Stimulated activated CD4-positive, alpha-beta T cell treated with anti-CD3 and anti-CD28 coated beads, Interleukin-2, amount 100 ng/mL, for 48 hours (primary cell): Measurements from ENCODE around the gene ZBTB12.
"Not testable (repeated sequence)": the region's sequence is repeated elsewhere in the genome, so short reads cannot be mapped to it uniquely, and the experiment has no call there.

Source experiments
- DNase-seq, 2 donors: peaks; one replicate each; pipeline ENCODE4 v3.0.0-alpha.2; 2020

Gene ZBTB12, protein sequence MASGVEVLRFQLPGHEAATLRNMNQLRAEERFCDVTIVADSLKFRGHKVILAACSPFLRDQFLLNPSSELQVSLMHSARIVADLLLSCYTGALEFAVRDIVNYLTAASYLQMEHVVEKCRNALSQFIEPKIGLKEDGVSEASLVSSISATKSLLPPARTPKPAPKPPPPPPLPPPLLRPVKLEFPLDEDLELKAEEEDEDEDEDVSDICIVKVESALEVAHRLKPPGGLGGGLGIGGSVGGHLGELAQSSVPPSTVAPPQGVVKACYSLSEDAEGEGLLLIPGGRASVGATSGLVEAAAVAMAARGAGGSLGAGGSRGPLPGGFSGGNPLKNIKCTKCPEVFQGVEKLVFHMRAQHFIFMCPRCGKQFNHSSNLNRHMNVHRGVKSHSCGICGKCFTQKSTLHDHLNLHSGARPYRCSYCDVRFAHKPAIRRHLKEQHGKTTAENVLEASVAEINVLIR

DNA sequence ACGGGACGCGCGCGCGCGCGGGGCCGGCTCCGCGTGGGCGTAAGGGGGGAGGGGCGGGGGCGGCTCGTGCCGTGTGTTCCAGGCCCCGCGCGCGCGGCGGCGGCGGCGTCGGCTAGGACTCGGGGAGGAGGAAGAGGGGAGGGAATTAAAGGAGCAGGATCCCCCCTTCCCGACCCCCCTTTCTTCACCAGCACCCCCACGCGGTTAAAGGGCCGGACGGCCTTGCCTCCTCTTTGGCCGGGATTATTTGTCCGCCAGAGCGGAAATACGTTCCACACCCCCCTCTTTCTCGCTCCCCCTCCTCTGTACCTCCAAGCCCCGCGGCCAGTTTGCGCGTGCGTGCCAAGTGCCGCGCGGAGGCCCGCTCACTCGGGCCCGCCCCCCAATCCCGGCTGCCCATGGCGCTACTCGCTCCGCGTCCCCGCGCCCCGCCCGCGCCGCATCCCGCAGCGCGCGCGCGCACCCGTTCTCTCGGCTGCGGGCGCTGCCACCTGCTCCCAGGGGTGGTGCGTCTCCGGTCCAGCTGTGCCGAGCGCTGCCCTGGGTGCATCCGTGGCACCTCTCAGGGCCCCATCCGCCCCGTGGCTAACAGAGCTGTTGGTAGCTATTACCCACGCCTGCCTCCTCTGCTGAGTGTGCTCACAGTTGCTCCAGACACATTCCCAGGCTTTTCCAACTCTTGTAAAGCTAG is at the start of gene ZBTB12:
TSS of gene ZBTB12 (minus strand) at position 134 of the 691 bp plus-strand sequence. CDS start 781 bp downstream, outside the sequence.
- DNase-seq: peak; percentile 76 to 79

DNA sequence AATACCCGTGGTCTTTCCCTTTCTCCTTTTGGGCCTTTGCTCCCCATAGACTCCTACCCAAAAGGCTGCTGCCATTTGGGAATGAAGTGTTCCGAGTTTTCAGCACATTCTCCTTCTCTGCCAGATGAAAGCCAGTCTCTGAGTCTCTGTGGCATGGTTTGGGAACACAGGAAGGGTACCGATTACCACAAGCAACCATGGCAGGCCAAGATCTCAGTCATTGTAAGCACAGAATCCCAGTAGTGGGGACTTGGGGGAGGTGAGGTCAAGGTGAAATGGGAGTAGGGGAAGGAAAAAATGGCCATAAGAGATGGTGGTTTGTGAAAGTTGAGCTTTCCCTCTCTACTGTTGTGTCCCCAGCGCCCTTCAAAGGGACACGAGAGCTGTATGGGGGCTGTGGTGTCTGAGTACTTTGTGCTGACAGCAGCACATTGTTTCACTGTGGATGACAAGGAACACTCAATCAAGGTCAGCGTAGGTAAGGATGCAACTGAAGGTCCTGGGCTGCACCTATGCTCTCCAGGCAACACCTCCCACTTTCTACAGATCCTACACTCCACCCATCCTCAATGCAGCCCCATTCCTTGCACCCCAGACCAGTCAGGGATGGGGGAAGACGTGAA is 48.2 kb upstream of the ZBTB12 start:
- DNase-seq: no peak

DNA sequence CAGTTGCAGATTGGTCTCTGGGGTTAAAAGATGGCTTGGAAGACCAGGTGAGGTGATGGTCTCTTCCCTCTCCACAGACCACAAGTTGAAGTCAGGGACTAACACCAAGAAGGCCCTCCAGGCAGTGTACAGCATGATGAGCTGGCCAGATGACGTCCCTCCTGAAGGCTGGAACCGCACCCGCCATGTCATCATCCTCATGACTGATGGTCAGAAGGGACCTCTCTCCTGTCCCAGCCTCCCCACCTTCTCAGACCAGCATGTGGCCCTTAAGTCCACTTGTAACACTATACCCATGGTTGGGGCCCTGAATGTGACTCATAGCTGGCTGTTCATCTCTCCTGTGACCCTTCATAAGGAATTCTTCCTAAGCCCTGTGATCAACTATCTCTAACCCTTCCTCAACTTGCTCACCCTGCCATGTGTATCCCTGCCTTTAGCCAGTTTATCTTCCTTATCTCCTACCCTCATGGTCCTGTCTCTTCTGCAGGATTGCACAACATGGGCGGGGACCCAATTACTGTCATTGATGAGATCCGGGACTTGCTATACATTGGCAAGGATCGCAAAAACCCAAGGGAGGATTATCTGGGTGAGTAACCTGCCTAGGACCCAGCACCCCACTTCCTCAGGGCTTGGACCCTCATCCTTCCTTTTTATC is 47.0 kb upstream of the ZBTB12 start:
- no peak for DNase-seq

DNA sequence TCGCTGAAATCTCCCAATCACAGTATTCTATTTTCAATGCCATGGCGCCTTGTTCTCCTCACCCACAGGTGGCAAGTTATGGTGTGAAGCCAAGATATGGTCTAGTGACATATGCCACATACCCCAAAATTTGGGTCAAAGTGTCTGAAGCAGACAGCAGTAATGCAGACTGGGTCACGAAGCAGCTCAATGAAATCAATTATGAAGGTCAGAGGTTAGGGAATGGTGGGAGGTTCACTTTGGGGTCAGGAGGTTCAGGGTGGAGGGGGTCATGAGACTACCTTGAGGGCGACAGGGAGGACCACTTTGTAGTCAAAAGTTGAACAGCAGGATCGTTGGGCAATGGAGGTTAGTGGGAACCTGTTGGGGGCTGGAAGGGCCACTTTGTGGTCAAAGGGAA is 46.4 kb upstream of the ZBTB12 start:
- no peak for DNase-seq

DNA sequence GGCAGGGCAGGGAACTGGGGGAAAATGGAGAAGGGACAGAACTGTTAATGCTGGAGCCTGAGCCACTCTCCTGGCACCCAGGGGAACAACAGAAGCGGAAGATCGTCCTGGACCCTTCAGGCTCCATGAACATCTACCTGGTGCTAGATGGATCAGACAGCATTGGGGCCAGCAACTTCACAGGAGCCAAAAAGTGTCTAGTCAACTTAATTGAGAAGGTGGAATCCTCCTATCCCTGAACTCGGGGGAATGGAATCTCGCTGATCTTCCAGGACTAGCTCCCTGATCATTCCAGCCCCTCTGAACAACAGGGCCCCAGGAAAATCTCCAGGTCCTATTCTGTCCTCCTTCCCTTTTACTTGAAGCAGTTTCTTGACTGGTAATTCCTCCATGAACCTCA is 46.0 kb upstream of the ZBTB12 start:
- no peak for DNase-seq

DNA sequence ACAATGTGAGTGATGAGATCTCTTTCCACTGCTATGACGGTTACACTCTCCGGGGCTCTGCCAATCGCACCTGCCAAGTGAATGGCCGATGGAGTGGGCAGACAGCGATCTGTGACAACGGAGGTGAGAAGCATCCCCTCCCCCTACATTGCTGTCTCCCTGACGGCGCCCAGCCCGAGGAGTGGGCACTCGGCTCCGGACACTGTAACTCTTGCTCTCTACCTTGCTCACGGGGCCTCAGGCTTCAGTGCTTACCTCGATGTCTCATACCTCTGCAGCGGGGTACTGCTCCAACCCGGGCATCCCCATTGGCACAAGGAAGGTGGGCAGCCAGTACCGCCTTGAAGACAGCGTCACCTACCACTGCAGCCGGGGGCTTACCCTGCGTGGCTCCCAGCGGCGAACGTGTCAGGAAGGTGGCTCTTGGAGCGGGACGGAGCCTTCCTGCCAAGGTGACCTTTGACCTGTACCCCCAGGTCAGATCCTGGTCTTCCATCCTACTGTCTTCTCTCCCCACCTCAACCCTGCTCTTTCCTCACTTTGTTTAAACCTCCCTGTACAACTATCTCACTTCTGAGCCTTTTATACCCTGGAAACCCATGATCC is 45.3 kb upstream of the ZBTB12 start:
- DNase-seq: no peak

DNA sequence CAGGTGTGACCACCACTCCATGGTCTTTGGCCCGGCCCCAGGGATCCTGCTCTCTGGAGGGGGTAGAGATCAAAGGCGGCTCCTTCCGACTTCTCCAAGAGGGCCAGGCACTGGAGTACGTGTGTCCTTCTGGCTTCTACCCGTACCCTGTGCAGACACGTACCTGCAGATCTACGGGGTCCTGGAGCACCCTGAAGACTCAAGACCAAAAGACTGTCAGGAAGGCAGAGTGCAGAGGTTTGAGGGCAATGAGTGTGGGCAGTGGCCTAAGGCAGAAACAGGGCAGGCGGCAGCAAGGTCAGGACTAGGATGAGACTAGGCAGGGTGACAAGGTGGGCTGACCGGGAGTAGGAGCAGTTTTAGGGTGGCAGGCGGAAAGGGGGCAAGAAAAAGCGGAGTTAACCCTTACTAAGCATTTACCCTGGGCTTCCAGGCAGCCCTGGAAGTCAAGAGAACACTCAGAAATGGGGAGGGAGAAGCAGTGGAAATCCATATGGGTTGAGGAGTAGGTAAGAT is 44.5 kb upstream of the ZBTB12 start:
- no peak for DNase-seq

DNA sequence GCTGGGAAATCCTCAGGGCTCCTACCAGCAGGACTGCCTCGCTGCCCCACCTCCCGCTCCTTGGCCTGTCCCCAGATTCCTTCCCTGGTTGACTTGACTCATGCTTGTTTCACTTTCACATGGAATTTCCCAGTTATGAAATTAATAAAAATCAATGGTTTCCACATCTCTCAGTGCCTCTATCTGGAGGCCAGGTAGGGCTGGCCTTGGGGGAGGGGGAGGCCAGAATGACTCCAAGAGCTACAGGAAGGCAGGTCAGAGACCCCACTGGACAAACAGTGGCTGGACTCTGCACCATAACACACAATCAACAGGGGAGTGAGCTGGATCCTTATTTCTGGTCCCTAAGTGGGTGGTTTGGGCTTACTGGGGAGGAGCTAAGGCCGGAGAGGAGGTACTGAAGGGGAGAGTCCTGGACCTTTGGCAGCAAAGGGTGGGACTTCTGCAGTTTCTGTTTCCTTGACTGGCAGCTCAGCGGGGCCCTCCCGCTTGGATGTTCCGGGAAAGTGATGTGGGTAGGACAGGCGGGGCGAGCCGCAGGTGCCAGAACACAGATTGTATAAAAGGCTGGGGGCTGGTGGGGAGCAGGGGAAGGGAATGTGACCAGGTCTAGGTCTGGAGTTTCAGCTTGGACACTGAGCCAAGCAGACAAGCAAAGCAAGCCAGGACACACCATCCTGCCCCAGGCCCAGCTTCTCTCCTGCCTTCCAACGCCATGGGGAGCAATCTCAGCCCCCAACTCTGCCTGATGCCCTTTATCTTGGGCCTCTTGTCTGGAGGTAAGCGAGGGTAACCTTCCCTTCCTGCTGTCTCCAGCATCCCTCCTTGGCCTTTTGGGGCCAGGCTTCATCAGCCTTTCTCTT is 43.9 kb upstream of the ZBTB12 start, which contains the start of gene CFB:
TSS of gene CFB (plus strand) at position 589 of the 863 bp plus-strand sequence. CDS start at position 716, 127 bp downstream.
- no peak for DNase-seq

DNA sequence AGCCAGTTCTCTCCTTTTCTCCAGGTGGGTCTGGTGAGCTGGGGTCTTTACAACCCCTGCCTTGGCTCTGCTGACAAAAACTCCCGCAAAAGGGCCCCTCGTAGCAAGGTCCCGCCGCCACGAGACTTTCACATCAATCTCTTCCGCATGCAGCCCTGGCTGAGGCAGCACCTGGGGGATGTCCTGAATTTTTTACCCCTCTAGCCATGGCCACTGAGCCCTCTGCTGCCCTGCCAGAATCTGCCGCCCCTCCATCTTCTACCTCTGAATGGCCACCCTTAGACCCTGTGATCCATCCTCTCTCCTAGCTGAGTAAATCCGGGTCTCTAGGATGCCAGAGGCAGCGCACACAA is 43.2 kb upstream of the ZBTB12 start:
- no peak for DNase-seq

DNA sequence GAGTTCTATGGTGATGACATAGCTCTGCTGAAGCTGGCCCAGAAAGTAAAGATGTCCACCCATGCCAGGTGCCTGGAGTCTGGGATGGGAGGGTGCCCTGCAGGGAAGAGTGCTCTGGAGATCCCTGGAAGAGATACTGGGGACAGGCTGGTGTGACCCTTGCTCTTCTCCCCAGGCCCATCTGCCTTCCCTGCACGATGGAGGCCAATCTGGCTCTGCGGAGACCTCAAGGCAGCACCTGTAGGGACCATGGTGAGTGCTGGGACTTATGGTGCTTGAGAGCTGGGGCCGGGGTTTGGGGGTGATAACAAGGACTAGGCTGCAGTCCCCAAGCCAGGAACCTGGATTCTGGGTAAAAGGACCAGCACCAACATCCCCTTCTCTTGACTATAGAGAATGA is 41.9 kb upstream of the ZBTB12 start:
- no peak for DNase-seq

DNA sequence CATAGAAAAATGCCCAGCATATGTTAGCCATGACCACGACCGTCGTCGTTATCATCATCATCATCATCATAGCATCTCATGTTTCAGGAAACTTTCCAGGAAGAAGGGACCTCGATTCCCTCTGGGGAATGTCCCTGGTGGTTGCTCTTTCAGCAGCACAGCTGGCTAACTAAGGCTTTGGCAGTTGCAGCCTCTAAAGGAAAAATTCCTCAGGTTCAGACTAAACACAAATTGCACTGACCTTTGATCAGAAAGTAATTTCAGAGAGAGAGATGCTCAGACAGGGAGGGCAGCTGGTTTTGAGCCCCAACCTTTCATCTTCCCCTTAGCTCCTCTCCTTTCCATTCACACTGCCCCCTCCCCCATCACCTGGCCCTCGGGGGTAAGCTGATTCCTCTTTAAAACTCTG is 38.4 kb upstream of the ZBTB12 start:
- DNase-seq: no peak

DNA sequence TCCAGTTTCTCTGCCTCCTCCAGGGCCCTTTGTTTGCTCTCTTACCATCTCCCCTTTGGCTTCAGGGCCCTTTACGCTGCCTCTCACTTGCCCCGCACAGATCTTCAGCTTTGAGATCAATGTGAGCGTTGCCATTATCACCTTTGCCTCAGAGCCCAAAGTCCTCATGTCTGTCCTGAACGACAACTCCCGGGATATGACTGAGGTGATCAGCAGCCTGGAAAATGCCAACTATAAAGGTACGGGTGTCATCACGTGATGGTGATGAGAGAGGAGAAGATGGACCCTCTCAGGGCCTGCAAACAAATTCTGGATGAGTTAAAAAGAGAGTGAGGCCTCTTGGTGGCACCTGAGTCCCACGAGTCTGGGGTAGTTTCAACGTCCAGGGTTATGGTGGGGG is 33.9 kb upstream of the ZBTB12 start:
- no peak for DNase-seq

DNA sequence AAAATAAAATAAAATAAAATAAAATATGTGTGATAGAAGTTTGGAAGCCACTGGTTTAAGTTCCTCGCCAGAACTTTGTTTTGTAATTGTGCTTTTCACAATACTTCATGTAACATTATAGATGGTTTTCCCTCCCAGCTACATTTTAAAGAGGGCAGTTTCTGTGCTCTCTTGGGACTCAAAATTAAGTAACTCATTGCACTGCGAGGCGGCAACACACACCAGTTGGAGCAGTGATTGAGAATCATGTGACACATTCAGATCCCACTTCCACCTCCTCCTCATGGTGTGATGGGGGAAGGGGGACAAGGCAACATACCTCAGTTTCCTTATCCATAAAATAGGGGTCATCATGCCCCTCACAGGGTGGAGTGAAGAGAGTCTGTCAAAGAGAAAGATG is 33.1 kb upstream of the ZBTB12 start:
- DNase-seq: no peak

DNA sequence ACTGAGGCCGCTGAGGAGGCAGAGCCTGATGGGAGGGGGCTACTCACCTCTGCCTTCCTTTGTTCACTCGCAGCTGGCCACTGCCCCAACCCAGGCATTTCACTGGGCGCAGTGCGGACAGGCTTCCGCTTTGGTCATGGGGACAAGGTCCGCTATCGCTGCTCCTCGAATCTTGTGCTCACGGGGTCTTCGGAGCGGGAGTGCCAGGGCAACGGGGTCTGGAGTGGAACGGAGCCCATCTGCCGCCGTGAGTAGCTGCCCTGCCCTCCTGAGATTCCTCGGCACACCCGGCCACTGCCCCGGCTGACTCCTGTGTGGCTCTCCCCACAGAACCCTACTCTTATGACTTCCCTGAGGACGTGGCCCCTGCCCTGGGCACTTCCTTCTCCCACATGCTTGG is 31.7 kb upstream of the ZBTB12 start:
- DNase-seq: no peak

DNA sequence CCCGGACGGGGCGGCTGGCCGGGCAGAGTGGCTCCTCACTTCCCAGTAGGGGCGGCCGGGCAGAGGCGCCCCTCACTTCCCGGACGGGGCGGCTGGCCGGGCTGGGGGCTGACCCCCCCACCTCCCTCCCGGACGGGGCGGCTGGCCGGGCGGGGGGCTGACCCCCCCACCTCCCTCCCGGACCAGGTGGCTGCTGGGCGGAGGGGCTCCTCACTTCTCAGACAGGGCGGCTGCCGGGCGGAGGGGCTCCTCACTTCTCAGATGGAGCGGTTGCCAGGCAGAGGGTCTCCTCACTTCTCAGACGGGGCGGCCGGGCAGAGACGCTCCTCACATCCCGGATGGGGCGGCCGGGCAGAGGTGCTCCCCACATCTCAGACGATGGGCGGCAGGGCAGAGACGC is 30.3 kb upstream of the ZBTB12 start:
- DNase-seq: not testable (repeated sequence)

DNA sequence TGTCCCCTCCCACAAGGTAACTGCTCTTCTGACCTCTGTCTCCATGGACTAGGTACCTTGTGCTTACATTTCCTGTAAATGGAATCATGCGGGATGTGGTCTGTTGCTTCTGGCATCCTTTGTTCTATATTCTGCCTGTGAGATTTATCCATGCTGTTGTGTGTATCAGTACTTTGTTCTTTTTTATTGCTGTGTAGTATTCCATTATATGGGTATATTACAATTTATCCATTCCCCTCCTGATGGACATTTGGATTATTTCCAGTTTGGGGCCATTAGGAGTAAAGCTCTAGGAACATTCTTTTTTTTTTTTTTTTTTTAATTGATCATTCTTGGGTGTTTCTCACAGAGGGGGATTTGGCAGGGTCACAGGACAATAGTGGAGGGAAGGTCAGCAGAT is 29.1 kb upstream of the ZBTB12 start:
- DNase-seq: no peak

DNA sequence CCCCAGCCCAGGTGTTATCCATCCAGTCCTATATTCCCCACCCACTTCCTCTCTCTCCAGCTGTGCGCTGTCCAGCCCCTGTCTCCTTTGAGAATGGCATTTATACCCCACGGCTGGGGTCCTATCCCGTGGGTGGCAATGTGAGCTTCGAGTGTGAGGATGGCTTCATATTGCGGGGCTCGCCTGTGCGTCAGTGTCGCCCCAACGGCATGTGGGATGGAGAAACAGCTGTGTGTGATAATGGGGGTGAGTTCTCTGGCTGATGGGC is 26.7 kb upstream of the ZBTB12 start:
- DNase-seq: no peak

DNA sequence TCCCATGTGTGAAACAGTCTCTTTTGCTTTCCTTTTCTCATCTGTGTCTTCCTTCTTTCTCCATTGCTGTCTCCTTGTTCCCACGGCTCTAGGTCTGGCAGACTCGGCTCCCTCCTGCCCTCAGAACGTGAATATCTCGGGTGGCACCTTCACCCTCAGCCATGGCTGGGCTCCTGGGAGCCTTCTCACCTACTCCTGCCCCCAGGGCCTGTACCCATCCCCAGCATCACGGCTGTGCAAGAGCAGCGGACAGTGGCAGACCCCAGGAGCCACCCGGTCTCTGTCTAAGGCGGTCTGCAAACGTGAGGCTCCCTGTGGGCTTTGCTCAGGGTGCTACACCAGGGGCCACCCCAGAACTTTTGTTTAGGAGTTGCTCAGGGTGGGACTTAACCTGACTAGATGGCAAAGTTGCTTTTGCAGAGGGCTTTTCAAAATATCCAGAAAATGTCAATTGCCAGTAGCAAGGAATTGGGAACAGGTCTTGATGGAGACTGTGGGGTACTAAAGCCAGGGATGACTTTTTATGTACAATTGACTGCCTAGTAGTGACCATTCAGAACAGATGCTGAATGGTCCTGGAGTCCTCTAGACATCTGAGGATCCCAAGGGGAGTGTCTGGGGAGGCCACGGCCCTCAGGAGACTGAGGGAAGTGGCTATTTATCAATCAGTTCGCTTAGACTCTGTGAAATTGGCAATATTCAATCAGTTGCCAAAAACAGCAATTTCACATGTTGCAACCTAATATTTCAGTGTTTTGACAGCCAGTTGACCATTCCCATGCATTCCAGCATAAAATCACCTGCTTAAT is 26.2 kb upstream of the ZBTB12 start:
- DNase-seq: no peak

DNA sequence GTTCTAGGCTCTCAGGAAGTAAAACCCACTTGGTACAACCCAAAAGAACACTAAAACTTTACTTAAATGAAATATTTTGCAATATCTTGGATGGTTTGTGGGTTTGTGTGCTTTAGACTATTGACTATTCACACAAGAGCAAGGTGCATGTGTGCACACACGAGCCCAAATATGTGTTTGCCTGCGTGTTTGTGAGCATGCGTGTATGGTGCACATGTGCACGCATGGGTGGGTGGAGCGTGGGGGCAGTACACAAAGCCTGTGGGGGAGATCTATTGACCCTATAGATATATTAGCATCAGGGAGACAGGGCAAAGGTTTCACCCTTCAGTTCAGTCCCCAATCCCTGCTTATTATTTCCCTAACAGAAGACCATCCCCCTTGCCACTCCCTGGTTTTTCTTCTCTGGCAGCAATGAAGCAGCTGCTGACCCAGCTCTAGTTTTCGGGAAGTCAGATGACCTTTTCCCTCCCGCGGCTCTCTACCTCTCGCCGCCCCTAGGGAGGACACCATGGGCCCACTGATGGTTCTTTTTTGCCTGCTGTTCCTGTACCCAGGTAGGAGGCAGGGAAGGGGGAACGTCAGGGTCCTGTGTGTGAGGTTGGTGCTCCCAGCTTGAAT is 25.5 kb upstream of the ZBTB12 start, which contains the start of gene C2:
TSS of gene C2 (plus strand) at position 476 of the 621 bp plus-strand sequence. CDS start at position 512, 36 bp downstream.
- no peak for DNase-seq

DNA sequence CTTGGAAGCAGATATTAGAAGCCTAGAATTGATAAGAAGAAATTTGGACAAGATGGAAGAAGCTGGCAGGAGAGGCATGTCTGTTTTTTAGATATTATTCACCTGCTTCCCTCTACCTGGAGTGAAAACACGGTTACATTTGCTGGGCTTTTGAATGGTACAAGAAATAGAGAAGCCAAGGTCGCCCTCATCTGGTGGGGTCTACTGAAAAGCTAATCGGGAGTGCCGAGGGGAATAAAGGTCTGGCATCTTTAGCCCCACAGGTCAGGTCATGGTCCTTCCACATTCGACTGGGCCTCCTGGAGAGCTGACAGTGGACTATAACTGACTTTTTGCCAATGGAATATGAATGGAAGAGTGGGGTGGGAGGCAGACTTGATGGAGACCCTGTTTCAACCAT is 21.1 kb upstream of the ZBTB12 start:
- peak in 1 of 2 donors; percentile 6 for DNase-seq
